GM23338 (cell line): ENCODE data around the gene TMPRSS3. TPM values are rescaled to one million over a fixed set of nuclear protein-coding genes. Genes with fewer than 3 reads are reported as not detected.

Source experiments
- ATAC-seq: fragments of 200-7000 bp; cut with Tn5 transposase; 3 replicates; pipeline ENCODE4 v1.9.1; 2020
- DNase-seq: peaks from one replicate; pipeline ENCODE4 v3.0.0-alpha.2; 2015; ENCODE audit warnings: low spot score
- H2AFZ ChIP-seq: fragments of 200-600 bp; sonication (generic); 2 replicates; pipeline ENCODE4 v1.8.0; 2016; ENCODE audit warnings: antibody characterized with exemption, mild to moderate bottlenecking, moderate library complexity
- H3F3A ChIP-seq: fragments of 200-600 bp; sonication (generic); replicated peaks from 2 replicates; pipeline ENCODE4 v1.8.0; 2017; ENCODE audit warnings: antibody characterized with exemption, mixed run types, low read depth
- H3K27ac ChIP-seq: fragments of 200-600 bp; sonication (generic); 2 replicates; pipeline ENCODE4 v1.6.1; 2016; ENCODE audit warnings: low read depth
- H3K27me3 ChIP-seq: fragments of 200-600 bp; sonication (generic); 2 replicates; pipeline ENCODE4 v1.8.0; 2016; ENCODE audit warnings: mild to moderate bottlenecking, mixed run types, moderate library complexity; ENCODE audit not compliant: insufficient read depth
- H3K36me3 ChIP-seq: fragments of 200-600 bp; sonication (generic); 2 replicates; pipeline ENCODE4 v1.8.0; 2016; ENCODE audit warnings: mild to moderate bottlenecking; ENCODE audit not compliant: insufficient read depth
- H3K4me1 ChIP-seq: fragments of 200-600 bp; sonication (generic); 2 replicates; pipeline ENCODE4 v1.8.0; 2016; ENCODE audit warnings: mild to moderate bottlenecking, moderate library complexity; ENCODE audit not compliant: insufficient read depth
- H3K4me2 ChIP-seq: fragments of 200-600 bp; sonication (generic); 2 replicates; pipeline ENCODE4 v1.7.1; 2017; ENCODE audit warnings: mixed run types
- H3K4me3 ChIP-seq: fragments of 200-600 bp; sonication (generic); 2 replicates; pipeline ENCODE4 v1.6.1; 2016; ENCODE audit warnings: mixed run types
- H3K79me2 ChIP-seq: fragments of 200-600 bp; sonication (generic); replicated peaks from 2 replicates; pipeline ENCODE4 v1.8.0; 2017; ENCODE audit warnings: mild to moderate bottlenecking; ENCODE audit not compliant: insufficient read depth
- H3K9me2 ChIP-seq: fragments of 200-600 bp; sonication (generic); 2 replicates; pipeline ENCODE4 v1.8.0; 2017; ENCODE audit not compliant: insufficient read depth
- H4K20me1 ChIP-seq: fragments of 200-600 bp; sonication (generic); replicated peaks from 2 replicates; pipeline ENCODE4 v1.8.0; 2017; ENCODE audit warnings: mild to moderate bottlenecking; ENCODE audit not compliant: insufficient read depth
- H3K27ac Mint-ChIP-seq: 2 replicates; pipeline ENCODE4 v1.8.0; 2020; ENCODE audit warnings: inconsistent platforms, mild to moderate bottlenecking, moderate library complexity, mixed read lengths
- H3K27me3 Mint-ChIP-seq: 3 replicates; pipeline ENCODE4 v1.8.0; 2022; ENCODE audit warnings: low read depth, mild to moderate bottlenecking, moderate library complexity, mixed read lengths, inconsistent platforms; ENCODE audit not compliant: insufficient read depth, poor library complexity
- H3K36me3 Mint-ChIP-seq: 3 replicates; pipeline ENCODE4 v1.8.0; 2021; ENCODE audit warnings: low read depth, mild to moderate bottlenecking, inconsistent platforms, moderate library complexity, mixed read lengths
- H3K4me1 Mint-ChIP-seq: 3 replicates; pipeline ENCODE4 v1.8.0; 2020; ENCODE audit warnings: mild to moderate bottlenecking, inconsistent platforms, mixed read lengths
- H3K4me3 Mint-ChIP-seq: 3 replicates; pipeline ENCODE4 v1.8.0; 2021; ENCODE audit warnings: moderate library complexity, mild to moderate bottlenecking, inconsistent platforms, mixed read lengths
- H3K9me3 Mint-ChIP-seq: 3 replicates; pipeline ENCODE4 v1.8.0; 2020; ENCODE audit warnings: moderate library complexity, mild to moderate bottlenecking, inconsistent platforms, mixed read lengths
- CTCF ChIP-seq, 2 experiments: fragments of 200-600 bp in 1 of 2; sonication (generic) in 1 of 2; conservative IDR thresholded peaks; 2 replicates each; pipeline versions ENCODE4 v1.5.1 to v1.6.1; 2016 to 2017; ENCODE audit warnings: antibody characterized with exemption in 2 of 2, low read depth in 2 of 2, mild to moderate bottlenecking in 2 of 2, moderate library complexity in 1 of 2
- ETS1 ChIP-seq: IDR thresholded peaks from 2 replicates; pipeline ENCODE4 v1.6.1; 2016; ENCODE audit warnings: antibody characterized with exemption
- JUNB ChIP-seq: IDR thresholded peaks from one replicate; pipeline ENCODE4 v1.6.1; 2016; ENCODE audit warnings: antibody characterized with exemption; ENCODE audit not compliant: unreplicated experiment
- NANOG ChIP-seq: IDR thresholded peaks from 2 replicates; pipeline ENCODE4 v1.6.1; 2016; ENCODE audit warnings: antibody characterized with exemption, borderline replicate concordance
- REST ChIP-seq: IDR thresholded peaks from one replicate; pipeline ENCODE4 v1.6.1; 2018; ENCODE audit warnings: antibody characterized with exemption; ENCODE audit not compliant: unreplicated experiment
- ZNF114 ChIP-seq: fragments of 250-450 bp; sonication (Bioruptor Pico); IDR thresholded peaks from 2 replicates; pipeline ENCODE4 v1.5.0; 2020; ENCODE audit warnings: mild to moderate bottlenecking, moderate library complexity
- ZNF331 ChIP-seq: fragments of 250-450 bp; sonication (Bioruptor Pico); IDR thresholded peaks from 2 replicates; pipeline ENCODE4 v1.5.0; 2020; ENCODE audit warnings: low read depth, mild to moderate bottlenecking, moderate library complexity
- ZNF462 ChIP-seq: fragments of 250-450 bp; sonication (Bioruptor Pico); IDR thresholded peaks from 2 replicates; pipeline ENCODE4 v1.5.0; 2020; ENCODE audit warnings: mild to moderate bottlenecking, moderate library complexity
- polyA plus RNA-seq: library from polyadenylated mRNA; unstranded; fragments of >200 nt; fragmentation: Nextera tagmentation; extraction: Ambion mirVana; gene quantifications from 2 replicates; pipeline ENCODE4 v1.2.1, GENCODE V29; 2016
- total RNA-seq: library from RNA; depleted of rRNA; stranded (reverse); fragments of >200 nt; shearing (Covaris generic); gene quantifications from 2 replicates; pipeline ENCODE4 v1.2.3, GENCODE V29; 2014

Gene TMPRSS3
- total and polyA plus RNA-seq, 2 experiments from 2014 or later: 0.17 TPM; not detected in 1

- TF ChIP-seq ZNF462 (CRISPR knock-in tag) (no peak), ZNF114 (CRISPR knock-in tag) (no peak), JUNB (no peak), CTCF (conservative IDR thresholded peaks at IDR 0.05; ENCODE audit: low read depth in 2 of 2) (no peak)
Observed at GRCh38 chr21:42431196-42431595, 35.3 kb upstream of the TMPRSS3 start (continued).

- Histone ChIP-seq H3K4me1 (no peaks in the 10 kb centered on the region), H2AFZ (no peak overlapping the region), H3K27ac (no peak overlapping the region), H3K36me3 (no peaks in the 10 kb centered on the region), H3F3A (no peaks in the 10 kb centered on the region), H3K79me2 (no peaks in the 10 kb centered on the region), H4K20me1 (no peaks in the 10 kb centered on the region), H3K4me3 (no peak overlapping the region), H3K4me2 (no peak overlapping the region), H3K9me2 (no peaks in the 10 kb centered on the region), H3K27me3 (no peaks in the 10 kb centered on the region)
- H3K4me1 Mint-ChIP-seq: no peaks in the 10 kb centered on the region
- no peak for DNase-seq
- TF ChIP-seq NANOG (no peak), JUNB (no peak), ZNF331 (no peak), REST (no peak), ETS1 (no peak)
- ATAC-seq: no peak
- no peak overlapping the region for H3K4me3 Mint-ChIP-seq
- H3K36me3 Mint-ChIP-seq: no peaks in the 10 kb centered on the region
- H3K27me3 Mint-ChIP-seq: peaks cover 7% of the 10 kb centered on the region
- H3K9me3 Mint-ChIP-seq: peaks cover 27% of the 10 kb centered on the region
- H3K27ac Mint-ChIP-seq: no peak overlapping the region
Observed at GRCh38 chr21:42430521-42430920, 34.7 kb upstream of the TMPRSS3 start.
